K562 (cell line): ENCODE results near the gene DBH. TPM values are rescaled to one million over a fixed set of nuclear protein-coding genes. Genes with fewer than 3 reads are reported as not detected.

ENCODE experiments used
- ATAC-seq: fragments of 200-7000 bp; cut with Tn5 transposase; 3 replicates; pipeline ENCODE4 v1.9.1; 2020; ENCODE audit warnings: moderate library complexity
- BruUV-seq: library from RNA; stranded (reverse); fragments of 400-500 nt; replicated peaks from 2 replicates; lab custom pipeline; 2021; lab: Mats Ljungman, UMichigan
- CTCF ChIA-PET: fragments of 300-600 bp; formaldehyde crosslinking; extraction: SDS; loops from one replicate; lab custom pipeline; 2021; ENCODE audit warnings: low intra/inter-chr PET ratio; lab: Yijun Ruan, JAX
- POLR2A ChIA-PET: fragments of 300-600, 350-650 bp; sonication (Branson Sonifier 250); formaldehyde crosslinking; extraction: SDS; loops from one replicate; lab custom pipeline; 2021; ENCODE audit warnings: antibody characterized with exemption, inconsistent platforms; lab: Yijun Ruan, JAX
- DNase-seq, 4 experiments: peaks; one replicate each; pipeline versions ENCODE4 v3.0.0 to v3.0.0-alpha.2; 2011 to 2018; ENCODE audit warnings: low spot score in 3 of 4, mixed read lengths in 3 of 4; ENCODE audit errors: extremely low read depth in 1 of 4
- FAIRE-seq: peaks from 2 replicates; lab custom pipeline; 2011; peaks lifted over from hg19 to GRCh38; lab: Jason Lieb, UNC
- H2AFZ ChIP-seq: 2 replicates; pipeline ENCODE4 v1.6.0; 2011; ENCODE audit warnings: low read depth, low read length, control low read depth, inconsistent platforms
- H3K27ac ChIP-seq: fragments of 200-600 bp; 3 replicates; pipeline ENCODE4 v1.8.0; 2011; ENCODE audit warnings: low read depth, mild to moderate bottlenecking, control low read depth, inconsistent platforms, low read length, moderate library complexity, mixed read lengths; ENCODE audit errors: extremely low read depth
- H3K27me3 ChIP-seq, 2 experiments: fragments of 300-600 bp in 1 of 2; 2 replicates in 1 of 2; 3 replicates in 1 of 2; pipeline versions ENCODE4 v1.6.0 to v1.8.0; 2011; ENCODE audit warnings: inconsistent platforms in 2 of 2, low read length in 2 of 2, mild to moderate bottlenecking in 1 of 2, mixed read lengths in 1 of 2, moderate library complexity in 1 of 2; ENCODE audit not compliant: control insufficient read depth in 2 of 2, insufficient read depth in 2 of 2
- H3K36me3 ChIP-seq: fragments of 300-600 bp; 3 replicates; pipeline ENCODE4 v1.8.0; 2011; ENCODE audit warnings: mild to moderate bottlenecking, low read length, inconsistent platforms; ENCODE audit not compliant: control insufficient read depth, insufficient read depth
- H3K4me1 ChIP-seq, 2 experiments: fragments of 200-600 bp in 1 of 2; replicated peaks in 1 of 2; 2 replicates in 1 of 2; 3 replicates in 1 of 2; pipeline versions ENCODE4 v1.5.1 to v1.8.0; 2011; ENCODE audit warnings: inconsistent platforms in 2 of 2, low read length in 2 of 2, mild to moderate bottlenecking in 1 of 2, mixed read lengths in 1 of 2, moderate library complexity in 1 of 2; ENCODE audit not compliant: control insufficient read depth in 2 of 2, insufficient read depth in 2 of 2
- H3K4me2 ChIP-seq: 2 replicates; pipeline ENCODE4 v1.6.1; 2011; ENCODE audit warnings: low read length, control low read depth, inconsistent platforms, mixed read lengths; ENCODE audit not compliant: insufficient read depth
- H3K4me3 ChIP-seq: fragments of 200-600 bp; sonication (generic), shearing (Covaris generic); 2 replicates; pipeline ENCODE4 v1.5.1; 2016; ENCODE audit warnings: control low read depth, inconsistent platforms
- H3K79me2 ChIP-seq: fragments of 200-600 bp; 3 replicates; pipeline ENCODE4 v1.8.0; 2011; ENCODE audit warnings: low read length, inconsistent platforms; ENCODE audit not compliant: control insufficient read depth, insufficient read depth
- H3K9ac ChIP-seq, 2 experiments: 2 replicates each; pipeline versions ENCODE4 v1.6.0 to v1.6.1; 2011; ENCODE audit warnings: low read depth in 2 of 2, low read length in 2 of 2, control low read depth in 1 of 2, inconsistent platforms in 1 of 2, mild to moderate bottlenecking in 1 of 2, mixed read lengths in 1 of 2; ENCODE audit not compliant: insufficient read depth in 1 of 2
- H3K9me1 ChIP-seq: one replicate; pipeline ENCODE4 v1.6.0; 2011; ENCODE audit warnings: inconsistent platforms, mild to moderate bottlenecking, low read length, moderate library complexity; ENCODE audit not compliant: control insufficient read depth, insufficient read depth
- H3K9me3 ChIP-seq: replicated peaks from 2 replicates; pipeline ENCODE4 v1.5.1; 2011; ENCODE audit warnings: low read depth, low read length, inconsistent platforms; ENCODE audit not compliant: control insufficient read depth, insufficient read depth
- H4K20me1 ChIP-seq: replicated peaks from 2 replicates; pipeline ENCODE4 v1.6.1; 2011; ENCODE audit warnings: low read length, inconsistent platforms, mixed read lengths; ENCODE audit not compliant: control insufficient read depth, insufficient read depth
- BRF2 ChIP-seq: IDR thresholded peaks from 3 replicates; pipeline ENCODE4 v1.6.1; 2011; ENCODE audit warnings: borderline replicate concordance, mild to moderate bottlenecking; ENCODE audit not compliant: insufficient read length, insufficient read depth
- CBX1 ChIP-seq: sonication (generic); IDR thresholded peaks from 2 replicates; pipeline ENCODE4 v1.6.1; 2016; ENCODE audit warnings: antibody characterized with exemption, low read depth, mild to moderate bottlenecking
- CBX3 ChIP-seq, 2 experiments: IDR thresholded peaks; 1 replicate in 1 of 2; 2 replicates in 1 of 2; pipeline ENCODE4 v1.6.1; 2012; ENCODE audit warnings: inconsistent platforms in 2 of 2, low read length in 2 of 2, borderline replicate concordance in 1 of 2, control low read depth in 1 of 2
- GATAD2B ChIP-seq: fragments of 450-650 bp; IDR thresholded peaks from 2 replicates; pipeline ENCODE4 v1.6.1; 2017; ENCODE audit warnings: mild to moderate bottlenecking, borderline replicate concordance
- MXI1 ChIP-seq: IDR thresholded peaks from 2 replicates; pipeline ENCODE4 v1.6.1; 2011; ENCODE audit warnings: low read depth, mild to moderate bottlenecking, improper control_type of control experiment, low read length
- PCBP1 ChIP-seq: fragments of 200-400 bp; formaldehyde crosslinking; IDR thresholded peaks from 2 replicates; pipeline ENCODE4 v1.6.1; 2018; ENCODE audit warnings: mild to moderate bottlenecking, low read depth, low read length; ENCODE audit not compliant: poor library complexity, severe bottlenecking
- PRDM10 ChIP-seq: fragments of 450-650 bp; IDR thresholded peaks from 2 replicates; pipeline ENCODE4 v1.6.1; 2018; ENCODE audit not compliant: partially characterized antibody
- RNF219 ChIP-seq: fragments of 250-450 bp; sonication (Bioruptor Pico); IDR thresholded peaks from 2 replicates; pipeline ENCODE4 v1.5.0; 2022; ENCODE audit warnings: mild to moderate bottlenecking
- SRSF3 ChIP-seq: fragments of 200-400 bp; formaldehyde crosslinking; IDR thresholded peaks from 2 replicates; pipeline ENCODE4 v1.6.1; 2016; ENCODE audit warnings: mild to moderate bottlenecking, low read length, moderate library complexity; ENCODE audit not compliant: insufficient read depth
- TSC22D4 ChIP-seq: fragments of 450-650 bp; IDR thresholded peaks from 2 replicates; pipeline ENCODE4 v1.6.1; 2016; ENCODE audit warnings: missing genetic modification characterization, missing biosample characterization, control low read depth
- USF2 ChIP-seq: sonication (generic); formaldehyde crosslinking; IDR thresholded peaks from 2 replicates; pipeline ENCODE4 v1.5.0; 2020; ENCODE audit warnings: missing genetic modification reagents
- ZFP36 ChIP-seq: fragments of 150-350 bp; IDR thresholded peaks from 2 replicates; pipeline ENCODE4 v1.6.1; 2018; ENCODE audit warnings: low read length, low read depth; ENCODE audit not compliant: partially characterized antibody
- ZFPM2 ChIP-seq: fragments of 250-450 bp; sonication (Bioruptor Pico); IDR thresholded peaks from 2 replicates; pipeline ENCODE4 v1.5.1; 2022; ENCODE audit warnings: mild to moderate bottlenecking
- ZSCAN29 ChIP-seq: fragments of 450-650 bp; IDR thresholded peaks from 2 replicates; pipeline ENCODE4 v1.6.1; 2017
- WGBS: fragments of 100-300 bp; shearing (Covaris generic); methylation state at CpG from one replicate; pipeline ENCODE4 v1.1.6; 2016; ENCODE audit warnings: low coverage, mixed read lengths; ENCODE audit not compliant: insufficient coverage; ENCODE audit errors: missing lambda C conversion rate; 5-methylcytosine and 5-hydroxymethylcytosine counted together
- in situ Hi-C: fragments of 300-500 bp; cut with MboI; formaldehyde crosslinking; loops from 4 replicates; pipeline ENCODE4 v1.15.0; 2018; ENCODE audit warnings: inconsistent platforms, mixed read lengths
- intact Hi-C: fragments of 100-400 bp; cut with micrococcal nuclease; formaldehyde crosslinking; loops from 2 replicates; pipeline ENCODE4 v1.14.2; 2022
- polyA plus RNA-seq, 8 experiments: library from polyadenylated mRNA; depleted of rRNA in 4 of 8; stranded (reverse) in 5 of 8; unstranded in 3 of 8; fragments of >200 nt; fragmentation: Nextera tagmentation in 2 of 8; fragmentation: Illumina TruSeq in 1 of 8; extraction: Ambion mirVana in 2 of 8; extraction: Trizol in 1 of 8; gene quantifications; 2 replicates each; pipeline versions ENCODE4 v1.2.1 to v1.2.3, GENCODE V29; 2011 to 2014; ENCODE audit warnings: inconsistent platforms in 1 of 8, missing spikeins in 1 of 8
- total RNA-seq, 7 experiments: library from RNA; depleted of rRNA in 6 of 7; stranded (reverse); fragments of >200 nt in 6 of 7; fragmentation: Illumina TruSeq in 2 of 7; extraction: Trizol in 2 of 7; gene quantifications; 2 replicates each; pipeline versions ENCODE4 v1.2.1 to v1.2.3, GENCODE V29; 2011 to 2021; ENCODE audit warnings: low replicate concordance in 1 of 7
- TF ChIP-seq, protein P1 (sequence below): IDR thresholded peaks from 2 replicates; pipeline ENCODE4 v1.6.1; 2011; ENCODE audit not compliant: insufficient read length; ENCODE audit errors: extremely low read depth

The DBH gene
- total and polyA plus RNA-seq, 9 of the 15 experiments (the other 6 are each of a cell fraction or from before 2014, with no cell fraction given): not detected

- no peaks in the 10 kb centered on the region for H3K4me1 ChIP-seq
- 0% methylated on average over 3 of the region's 3 CpGs for WGBS
- no peak overlapping the region for H3K27ac ChIP-seq
- H3K79me2 ChIP-seq: no peaks in the 10 kb centered on the region
- POLR2A ChIA-PET: no interaction called here
- no peak overlapping the region for H3K4me2 ChIP-seq
- BruUV-seq: no TSS peak
- peaks cover 0 to 35% of the 10 kb centered on the region in 2 experiments; a peak in 2 of 5 replicates for H3K27me3 ChIP-seq
- no peak for DNase-seq
- no peaks in the 10 kb centered on the region for H3K9me3 ChIP-seq
- no peaks in the 10 kb centered on the region for H4K20me1 ChIP-seq
- no peaks in the 10 kb centered on the region for H3K36me3 ChIP-seq
- no peaks in the 10 kb centered on the region for H3K9me1 ChIP-seq
- CTCF ChIA-PET: no interaction called here
- intact Hi-C loops (no loop called here), in situ Hi-C loops (no loop called here)
- no peak overlapping the region for H3K9ac ChIP-seq
- FAIRE-seq: no peak
- ATAC-seq: no peak
- no peak overlapping the region for H3K4me3 ChIP-seq
- H2AFZ ChIP-seq: no peak overlapping the region
- TF ChIP-seq CBX3 (IDR thresholded peaks at IDR 0.05; ENCODE audit: borderline replicate concordance in 1 of 2, low read length in 2 of 2) (no peak), CBX1 (no peak), ZFP36 (no peak), TSC22D4 (tag) (no peak), GATAD2B (no peak), PRDM10 (no peak), SRSF3 (no peak), ZSCAN29 (no peak), RNF219 (no peak), BRF2 (no peak), MXI1 (no peak), USF2 (CRISPR knock-in tag) (no peak), PCBP1 (no peak), ZFPM2 (CRISPR knock-in tag) (no peak)
- TF ChIP-seq, protein P1, sequence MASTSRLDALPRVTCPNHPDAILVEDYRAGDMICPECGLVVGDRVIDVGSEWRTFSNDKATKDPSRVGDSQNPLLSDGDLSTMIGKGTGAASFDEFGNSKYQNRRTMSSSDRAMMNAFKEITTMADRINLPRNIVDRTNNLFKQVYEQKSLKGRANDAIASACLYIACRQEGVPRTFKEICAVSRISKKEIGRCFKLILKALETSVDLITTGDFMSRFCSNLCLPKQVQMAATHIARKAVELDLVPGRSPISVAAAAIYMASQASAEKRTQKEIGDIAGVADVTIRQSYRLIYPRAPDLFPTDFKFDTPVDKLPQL: no peak
Observed at GRCh38 chr9:133627341-133627740, 8.8 kb upstream of the DBH start.
